Measurements from ENCODE around the gene SMURF1. TPM values are rescaled to one million over a fixed set of nuclear protein-coding genes. Genes with fewer than 3 reads are reported as not detected.

Gene SMURF1
- total RNA-seq, 1 donor from 2014 or later: 24.5 TPM

- H3K9me3 Mint-ChIP-seq: no peaks in the 10 kb centered on the region
- H3K4me1 Mint-ChIP-seq: peaks cover 4% of the 10 kb centered on the region
- H3K27me3 Mint-ChIP-seq (ENCODE audit: low read depth): no peaks in the 10 kb centered on the region
- DNase-seq (ENCODE audit: low read depth, low spot score): no peak
- H3K36me3 Mint-ChIP-seq (ENCODE audit: low read depth): peaks cover 28% of the 10 kb centered on the region
- no peak overlapping the region for H3K4me3 Mint-ChIP-seq
- no peak for TF ChIP-seq CTCF (conservative IDR thresholded peaks at IDR 0.05)
- H3K27ac Mint-ChIP-seq (ENCODE audit: unreplicated experiment): no peak overlapping the region
These were observed 113.5 kb downstream of the SMURF1 start for GRCh38 chr7:99030457-99030856.

DNA sequence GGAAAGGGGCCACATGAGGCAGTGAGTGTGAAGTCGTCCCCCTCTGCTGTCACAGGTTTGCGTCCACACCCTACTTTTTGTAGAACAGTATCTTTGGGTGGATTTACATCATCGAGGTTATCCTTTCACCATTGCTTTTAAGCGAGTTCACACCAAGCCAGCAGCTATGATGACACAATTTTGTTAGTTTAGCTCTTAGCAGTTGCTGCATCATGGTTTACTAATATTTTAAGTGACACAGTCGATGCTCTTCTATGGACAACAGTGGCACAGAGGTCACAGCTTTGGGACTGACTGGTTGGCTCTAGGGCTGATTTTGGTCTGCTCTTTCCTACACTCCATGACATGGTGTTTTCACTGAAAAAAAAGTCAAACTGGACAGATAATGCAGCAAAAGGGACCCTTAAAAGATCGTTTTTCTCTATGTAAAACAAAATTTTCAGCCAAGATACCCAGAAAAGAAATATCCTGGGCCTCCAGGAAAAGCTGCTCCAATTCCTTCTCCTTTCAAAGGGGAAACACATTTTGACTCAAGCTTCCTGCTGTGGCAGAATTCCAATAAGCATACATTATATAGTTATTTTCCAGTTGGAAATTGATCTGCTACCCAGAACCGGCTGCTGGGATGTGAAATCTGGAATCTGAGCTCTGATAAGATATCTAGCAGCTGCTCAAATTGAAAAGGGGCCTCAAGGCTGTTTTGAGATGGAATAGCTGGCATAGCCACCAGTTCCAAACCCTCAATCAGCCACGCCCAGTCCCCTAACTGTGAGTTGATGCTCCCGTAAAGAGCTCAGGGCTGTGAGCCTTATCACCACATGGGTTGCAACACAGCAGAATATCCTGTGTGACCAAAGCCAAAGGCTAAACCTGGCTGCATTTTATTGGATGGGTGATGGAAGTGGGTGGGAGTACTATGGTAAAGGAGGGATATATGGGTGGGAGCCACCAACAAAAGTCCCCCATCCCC, 114.2 kb downstream of the SMURF1 start:
- H3K27me3 Mint-ChIP-seq (ENCODE audit: low read depth): no peaks in the 10 kb centered on the region
- no peak for TF ChIP-seq CTCF (conservative IDR thresholded peaks at IDR 0.05)
- peaks cover 4% of the 10 kb centered on the region for H3K4me1 Mint-ChIP-seq
- DNase-seq (ENCODE audit: low read depth, low spot score): no peak
- H3K4me3 Mint-ChIP-seq: no peak overlapping the region
- H3K36me3 Mint-ChIP-seq (ENCODE audit: low read depth): peaks cover 26% of the 10 kb centered on the region
- H3K9me3 Mint-ChIP-seq: no peaks in the 10 kb centered on the region
- H3K27ac Mint-ChIP-seq (ENCODE audit: unreplicated experiment): no peak overlapping the region

- H3K27me3 Mint-ChIP-seq (ENCODE audit: low read depth): no peaks in the 10 kb centered on the region
- peaks cover 26% of the 10 kb centered on the region for H3K36me3 Mint-ChIP-seq (ENCODE audit: low read depth)
- TF ChIP-seq CTCF (conservative IDR thresholded peaks at IDR 0.05): no peak
- DNase-seq (ENCODE audit: low read depth, low spot score): no peak
- H3K27ac Mint-ChIP-seq (ENCODE audit: unreplicated experiment): no peak overlapping the region
- H3K4me1 Mint-ChIP-seq: peaks cover 4% of the 10 kb centered on the region
- no peaks in the 10 kb centered on the region for H3K9me3 Mint-ChIP-seq
- H3K4me3 Mint-ChIP-seq: no peak overlapping the region
These were observed 115.5 kb downstream of the SMURF1 start for GRCh38 chr7:99028261-99028973.

DNA sequence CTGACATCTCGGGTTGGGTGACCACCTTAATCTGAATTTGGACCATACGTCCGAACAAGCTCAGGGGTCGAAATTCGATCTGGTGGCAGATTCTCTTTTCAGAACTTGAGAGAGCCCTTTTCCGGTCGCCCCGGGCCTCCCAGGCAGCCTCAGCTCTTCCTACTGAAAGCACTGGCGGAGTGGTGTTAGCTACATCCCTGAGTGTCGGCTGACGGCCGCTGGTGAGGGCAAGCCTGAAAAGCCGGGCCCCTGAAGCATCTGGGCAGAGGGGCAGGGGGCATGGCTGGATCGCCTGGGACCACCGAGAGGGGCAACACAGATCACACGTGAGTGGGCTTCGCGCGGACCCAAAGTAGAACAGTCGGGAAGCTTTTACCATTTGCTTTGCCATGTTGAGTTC, 116.1 kb downstream of the SMURF1 start:
- Mint-ChIP-seq H3K4me3 (no peak overlapping the region), H3K4me1 (peaks cover 4% of the 10 kb centered on the region), H3K9me3 (no peaks in the 10 kb centered on the region), H3K36me3 (ENCODE audit: low read depth) (peaks cover 31% of the 10 kb centered on the region), H3K27me3 (ENCODE audit: low read depth) (no peaks in the 10 kb centered on the region), H3K27ac (ENCODE audit: unreplicated experiment) (no peak overlapping the region)
- TF ChIP-seq CTCF (conservative IDR thresholded peaks at IDR 0.05): no peak
- no peak for DNase-seq (ENCODE audit: low read depth, low spot score)

GRCh38 chr7:99027241-99027640, 116.7 kb downstream of the SMURF1 start:
- H3K27ac Mint-ChIP-seq (ENCODE audit: unreplicated experiment): no peak overlapping the region
- no peak for DNase-seq (ENCODE audit: low read depth, low spot score)
- H3K36me3 Mint-ChIP-seq (ENCODE audit: low read depth): peaks cover 31% of the 10 kb centered on the region
- peaks cover 4% of the 10 kb centered on the region for H3K4me1 Mint-ChIP-seq
- TF ChIP-seq CTCF (conservative IDR thresholded peaks at IDR 0.05): no peak
- H3K9me3 Mint-ChIP-seq: no peaks in the 10 kb centered on the region
- H3K4me3 Mint-ChIP-seq: no peak overlapping the region
- no peaks in the 10 kb centered on the region for H3K27me3 Mint-ChIP-seq (ENCODE audit: low read depth)

All from neural crest cell (in vitro differentiated cells).